Esophagus muscularis mucosa (tissue), 3 donors: ENCODE results near the gene CFAP97.

Experiments used
- CTCF ChIP-seq, 3 experiments: fragments of 200-600 bp in 2 of 3; fragments of 450-650 bp in 1 of 3; sonication (generic) in 2 of 3; IDR thresholded peaks; one replicate each; pipeline ENCODE4 v1.5.1; 2017 to 2019; ENCODE audit warnings: antibody characterized with exemption in 3 of 3, mild to moderate bottlenecking in 2 of 3, moderate library complexity in 1 of 3
- POLR2A ChIP-seq: fragments of 450-650 bp; IDR thresholded peaks from one replicate; pipeline ENCODE4 v1.6.1; 2017; ENCODE audit warnings: antibody characterized with exemption, moderate library complexity, mild to moderate bottlenecking, low read depth
- POLR2AphosphoS5 ChIP-seq, 2 donors: sonication (generic); formaldehyde crosslinking; IDR thresholded peaks; one replicate each; pipeline ENCODE4 v1.6.1; 2017; ENCODE audit warnings: antibody characterized with exemption in 2 of 2

- TF ChIP-seq CTCF (IDR thresholded peaks at IDR 0.05), result no peak
- no peak for TF ChIP-seq POLR2A
- no peak for TF ChIP-seq POLR2AphosphoS5 (IDR thresholded peaks at IDR 0.05)
These were observed 34.4 kb upstream of the CFAP97 start for GRCh38 chr4:185238215-185238681.
